Eye (tissue), 1 donor: ENCODE measurements around the gene EGFR.
"Not testable (repeated sequence)": the region's sequence is repeated elsewhere in the genome, so short reads cannot be mapped to it uniquely, and the experiment has no call there.

Source experiments
- DNase-seq: peaks from one replicate; pipeline ENCODE4 v3.0.0-alpha.2; 2015

Gene EGFR

DNA sequence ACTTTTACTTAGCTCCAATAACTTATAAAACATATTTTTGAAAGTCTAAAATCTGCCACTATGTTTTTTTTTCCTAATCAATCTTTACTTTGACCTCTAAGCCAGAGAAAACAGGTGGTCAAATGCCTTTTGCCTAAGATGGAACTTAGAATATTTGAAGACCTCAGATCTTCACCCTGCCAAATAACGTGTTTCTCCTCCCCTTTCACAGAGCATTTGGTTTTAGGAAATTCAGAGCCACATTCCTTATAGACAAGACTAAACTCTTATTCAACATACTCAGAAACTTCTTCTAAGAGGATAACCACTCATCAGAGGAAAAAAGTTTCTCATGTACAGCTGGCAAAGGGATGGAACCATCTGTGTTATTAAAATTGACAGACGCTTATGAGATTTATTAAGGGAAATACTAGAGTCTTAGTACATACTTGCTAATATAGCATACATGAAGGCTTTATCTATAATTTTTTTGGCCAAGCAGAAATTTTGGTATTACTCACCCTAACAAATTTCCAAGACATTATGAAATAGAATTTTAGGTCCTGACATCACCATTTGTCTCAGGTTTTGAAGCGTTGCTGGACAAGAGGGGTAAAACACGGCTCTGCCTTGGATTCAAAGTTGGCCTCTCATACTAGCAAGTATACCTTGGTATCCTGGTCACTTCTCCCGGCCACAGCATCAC is 2.6 kb upstream of the EGFR start:
- DNase-seq = no peak

DNA sequence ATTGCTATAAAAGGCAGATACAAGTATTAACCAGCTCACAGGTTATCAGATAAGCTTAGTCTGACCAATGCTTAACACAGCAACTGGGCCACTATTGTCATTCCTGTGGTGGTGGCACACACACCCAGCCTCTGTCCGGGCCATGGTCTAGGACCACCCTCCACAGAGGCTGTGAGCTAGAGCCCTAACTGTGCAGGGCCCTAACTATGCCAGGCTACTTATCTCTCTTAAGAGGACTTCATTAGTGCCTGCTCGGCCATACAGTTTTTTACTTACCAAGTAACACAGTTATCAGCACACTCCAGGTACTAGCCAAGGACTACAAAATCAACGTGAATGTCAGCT is 2.1 kb upstream of the EGFR start:
- no peak for DNase-seq

DNA sequence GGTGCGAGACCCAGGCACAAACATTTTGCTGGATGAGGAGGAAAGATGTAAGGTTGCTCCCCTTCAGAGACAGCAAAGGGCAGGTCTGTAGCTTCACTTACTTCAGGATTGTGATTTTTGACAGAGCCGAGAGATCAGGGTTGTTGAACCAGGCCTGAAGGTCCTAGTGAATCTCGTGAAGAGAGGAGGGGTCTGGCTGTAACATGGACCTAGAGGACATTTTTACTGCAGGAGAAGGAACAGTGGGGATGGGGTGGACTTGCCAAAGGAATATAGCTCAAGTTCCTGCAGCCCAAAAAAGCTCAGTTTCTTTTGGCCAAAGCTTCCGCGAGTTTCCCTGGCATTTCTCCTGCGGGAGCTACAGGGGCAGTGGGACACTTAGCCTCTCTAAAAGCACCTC is 976 bp upstream of the EGFR start:
- no peak for DNase-seq

DNA sequence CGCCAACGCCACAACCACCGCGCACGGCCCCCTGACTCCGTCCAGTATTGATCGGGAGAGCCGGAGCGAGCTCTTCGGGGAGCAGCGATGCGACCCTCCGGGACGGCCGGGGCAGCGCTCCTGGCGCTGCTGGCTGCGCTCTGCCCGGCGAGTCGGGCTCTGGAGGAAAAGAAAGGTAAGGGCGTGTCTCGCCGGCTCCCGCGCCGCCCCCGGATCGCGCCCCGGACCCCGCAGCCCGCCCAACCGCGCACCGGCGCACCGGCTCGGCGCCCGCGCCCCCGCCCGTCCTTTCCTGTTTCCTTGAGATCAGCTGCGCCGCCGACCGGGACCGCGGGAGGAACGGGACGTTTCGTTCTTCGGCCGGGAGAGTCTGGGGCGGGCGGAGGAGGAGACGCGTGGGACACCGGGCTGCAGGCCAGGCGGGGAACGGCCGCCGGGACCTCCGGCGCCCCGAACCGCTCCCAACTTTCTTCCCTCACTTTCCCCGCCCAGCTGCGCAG is 424 bp downstream of the EGFR start:
- DNase-seq = peak; percentile 75

DNA sequence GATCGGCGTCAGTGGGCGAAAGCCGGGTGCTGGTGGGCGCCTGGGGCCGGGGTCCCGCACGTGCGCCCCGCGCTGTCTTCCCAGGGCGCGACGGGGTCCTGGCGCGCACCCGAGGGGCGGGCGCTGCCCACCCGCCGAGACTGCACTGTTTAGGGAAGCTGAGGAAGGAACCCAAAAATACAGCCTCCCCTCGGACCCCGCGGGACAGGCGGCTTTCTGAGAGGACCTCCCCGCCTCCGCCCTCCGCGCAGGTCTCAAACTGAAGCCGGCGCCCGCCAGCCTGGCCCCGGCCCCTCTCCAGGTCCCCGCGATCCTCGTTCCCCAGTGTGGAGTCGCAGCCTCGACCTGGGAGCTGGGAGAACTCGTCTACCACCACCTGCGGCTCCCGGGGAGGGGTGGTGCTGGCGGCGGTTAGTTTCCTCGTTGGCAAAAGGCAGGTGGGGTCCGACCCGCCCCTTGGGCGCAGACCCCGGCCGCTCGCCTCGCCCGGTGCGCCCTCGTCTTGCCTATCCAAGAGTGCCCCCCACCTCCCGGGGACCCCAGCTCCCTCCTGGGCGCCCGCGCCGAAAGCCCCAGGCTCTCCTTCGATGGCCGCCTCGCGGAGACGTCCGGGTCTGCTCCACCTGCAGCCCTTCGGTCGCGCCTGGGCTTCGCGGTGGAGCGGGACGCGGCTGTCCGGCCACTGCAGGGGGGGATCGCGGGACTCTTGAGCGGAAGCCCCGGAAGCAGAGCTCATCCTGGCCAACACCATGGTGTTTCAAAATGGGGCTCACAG is 1.1 kb downstream of the EGFR start:
- DNase-seq = peak; percentile 65

DNA sequence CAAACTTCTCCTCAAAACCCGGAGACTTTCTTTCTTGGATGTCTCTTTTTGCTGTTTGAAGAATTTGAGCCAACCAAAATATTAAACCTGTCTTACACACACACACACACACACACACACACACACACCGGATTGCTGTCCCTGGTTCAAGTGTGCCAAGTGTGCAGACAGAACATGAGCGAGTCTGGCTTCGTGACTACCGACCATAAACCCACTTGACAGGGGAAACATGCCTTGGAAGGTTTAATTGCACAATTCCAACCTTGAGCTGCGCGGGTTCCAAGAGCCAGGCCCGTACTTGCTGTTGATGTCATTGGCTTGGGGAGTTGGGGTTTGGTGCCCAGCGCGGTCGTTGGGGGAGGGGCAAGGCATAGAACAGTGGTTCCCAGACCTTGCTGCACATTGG is 1.7 kb downstream of the EGFR start:
- DNase-seq = no peak

DNA sequence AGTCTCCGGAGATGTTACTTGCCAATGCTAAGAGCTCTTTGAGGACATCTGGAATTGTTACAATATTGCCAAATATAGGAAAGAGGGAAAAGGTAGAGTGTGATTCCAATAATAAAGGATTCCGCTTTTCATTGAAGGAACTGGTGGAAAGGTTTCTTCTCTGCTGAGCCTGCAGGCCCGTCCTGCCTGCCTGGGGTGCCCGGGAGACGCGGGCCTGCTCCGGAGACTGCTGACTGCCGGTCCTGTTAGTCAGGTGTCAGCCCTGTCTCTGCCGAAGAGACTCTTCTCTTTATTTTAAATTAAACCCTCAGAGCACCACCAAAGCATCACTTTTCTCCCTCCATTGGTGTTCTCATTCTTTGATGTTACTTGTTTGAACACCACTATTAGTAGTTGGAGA is 2.2 kb downstream of the EGFR start:
- peak; percentile 19 for DNase-seq

DNA sequence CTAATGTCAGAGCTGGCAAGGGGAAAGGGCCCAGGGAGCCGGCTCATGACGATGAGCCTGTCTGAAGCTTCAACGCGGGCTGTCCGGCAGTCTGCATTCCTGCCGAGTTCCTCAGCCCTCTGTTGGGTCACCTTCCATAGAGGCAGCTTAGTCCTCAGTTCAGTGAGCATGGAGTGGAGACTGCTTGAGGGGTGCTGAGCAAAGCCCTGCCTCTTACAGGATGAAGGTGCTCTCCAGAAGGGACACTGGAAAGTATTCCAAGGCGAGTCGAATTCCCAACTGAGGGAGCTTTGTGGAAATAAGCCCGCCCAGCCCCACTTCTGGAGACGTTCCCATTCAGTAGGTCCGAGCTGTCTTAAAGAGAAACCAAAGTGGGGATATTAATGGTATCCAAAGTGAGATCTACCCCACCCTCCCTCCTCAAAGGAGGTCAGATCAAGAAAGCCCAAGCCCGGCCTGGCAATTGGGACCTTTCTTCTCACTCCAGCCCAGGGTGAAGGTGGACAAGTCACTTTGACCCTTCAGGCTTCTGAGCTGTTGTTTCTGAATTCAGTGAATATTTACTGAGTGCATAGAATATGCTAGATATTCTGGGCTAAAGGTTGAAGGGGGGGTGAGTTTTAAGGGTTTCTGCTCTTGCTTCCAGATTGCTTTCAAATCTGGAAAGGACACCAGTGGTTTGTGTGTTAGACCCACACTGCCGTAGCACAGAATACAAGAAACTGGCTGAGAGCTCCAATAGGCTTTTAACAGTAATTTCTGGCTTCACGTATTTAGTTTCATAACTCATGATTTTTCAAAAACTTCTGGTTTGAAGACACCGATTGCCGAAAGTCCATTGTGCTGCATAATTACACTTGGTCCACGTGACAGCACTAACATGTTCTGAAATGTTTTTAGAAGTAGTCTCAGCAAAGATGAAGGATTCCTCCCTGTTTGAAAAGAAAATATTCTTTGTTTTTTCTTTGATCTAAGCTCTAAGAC is 3.5 kb downstream of the EGFR start:
- no peak for DNase-seq

DNA sequence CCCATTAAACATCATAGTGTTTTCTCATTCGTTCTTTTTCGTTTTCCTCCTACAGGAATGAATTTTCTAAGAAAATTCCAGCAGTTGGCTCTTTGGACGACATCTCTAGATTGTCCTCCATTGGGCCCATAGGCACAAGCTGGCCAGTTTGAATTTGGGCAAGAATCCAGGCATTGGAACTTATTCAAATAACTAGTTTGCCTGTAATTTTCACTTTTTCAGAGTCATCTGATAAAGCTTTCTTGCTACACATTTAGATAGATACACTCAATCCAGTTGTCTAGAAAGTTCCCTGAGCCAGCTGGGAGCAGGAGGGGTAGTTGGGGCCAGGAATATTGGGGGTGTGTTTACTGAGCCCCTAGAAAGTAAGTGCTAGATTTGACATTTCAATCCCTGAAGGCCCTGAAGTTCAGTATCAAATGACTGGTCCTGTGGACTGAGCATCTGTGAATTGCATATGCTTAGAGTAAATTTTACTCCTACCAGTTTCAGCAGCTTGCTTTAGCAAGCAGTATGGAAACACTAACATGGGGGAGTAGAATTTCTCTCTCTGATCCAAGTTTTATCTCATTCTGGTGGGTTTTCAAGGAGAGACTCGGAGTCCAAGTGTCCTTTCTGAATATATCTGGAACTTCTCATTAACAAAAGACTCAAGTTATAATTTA is 5.2 kb downstream of the EGFR start:
- DNase-seq = no peak

DNA sequence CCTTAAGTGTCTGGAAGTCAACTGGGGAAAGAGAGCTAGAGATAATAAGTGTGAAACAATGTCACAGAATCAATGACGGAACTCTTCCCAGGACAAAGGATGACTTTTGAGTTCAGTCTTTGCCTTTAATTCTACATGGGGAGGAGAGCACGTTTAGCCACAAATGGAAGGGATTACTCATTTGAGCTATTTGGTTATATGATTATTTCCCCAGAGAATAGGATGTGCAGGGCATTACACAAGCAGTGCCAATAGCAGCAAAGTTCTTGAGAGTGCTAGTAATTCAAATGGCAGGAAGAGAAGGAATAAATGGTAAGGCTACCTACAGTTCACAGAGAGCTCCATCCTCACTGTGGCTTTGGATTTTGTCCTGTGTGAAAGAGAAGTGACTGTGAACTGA is 6.0 kb downstream of the EGFR start:
- no peak for DNase-seq

DNA sequence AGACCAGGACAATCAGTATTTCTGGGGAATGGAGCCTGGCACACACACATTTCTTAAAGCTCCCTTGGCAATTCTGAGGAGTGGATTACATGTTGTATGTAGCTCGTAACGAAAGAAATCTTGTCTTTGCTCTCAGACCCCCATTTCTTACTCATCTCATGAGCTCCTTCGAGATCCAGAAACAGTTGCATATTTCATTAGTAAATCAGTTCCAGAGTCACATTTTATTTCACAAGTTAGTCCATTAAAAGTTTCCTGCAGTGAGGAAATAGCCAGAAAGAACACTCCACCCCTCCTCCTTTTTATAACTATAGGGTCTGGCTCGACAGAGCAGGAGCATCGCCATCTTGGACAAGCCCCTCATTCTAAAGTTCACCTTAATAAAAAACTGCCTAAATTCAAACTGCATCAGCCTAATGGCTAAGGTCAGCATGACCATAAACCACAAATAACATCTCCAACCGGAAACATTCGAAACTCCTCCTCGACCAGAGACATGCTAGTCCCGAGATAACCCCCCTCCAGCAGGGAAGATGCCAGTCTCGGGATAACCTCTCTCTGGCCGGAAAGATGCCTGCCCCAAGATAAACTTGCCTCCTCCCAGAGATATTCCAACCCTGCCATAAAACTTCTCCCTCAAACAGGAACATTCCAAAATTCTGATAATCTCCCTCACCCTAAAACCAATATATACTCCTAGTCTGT is 7.4 kb downstream of the EGFR start:
- DNase-seq = no peak

DNA sequence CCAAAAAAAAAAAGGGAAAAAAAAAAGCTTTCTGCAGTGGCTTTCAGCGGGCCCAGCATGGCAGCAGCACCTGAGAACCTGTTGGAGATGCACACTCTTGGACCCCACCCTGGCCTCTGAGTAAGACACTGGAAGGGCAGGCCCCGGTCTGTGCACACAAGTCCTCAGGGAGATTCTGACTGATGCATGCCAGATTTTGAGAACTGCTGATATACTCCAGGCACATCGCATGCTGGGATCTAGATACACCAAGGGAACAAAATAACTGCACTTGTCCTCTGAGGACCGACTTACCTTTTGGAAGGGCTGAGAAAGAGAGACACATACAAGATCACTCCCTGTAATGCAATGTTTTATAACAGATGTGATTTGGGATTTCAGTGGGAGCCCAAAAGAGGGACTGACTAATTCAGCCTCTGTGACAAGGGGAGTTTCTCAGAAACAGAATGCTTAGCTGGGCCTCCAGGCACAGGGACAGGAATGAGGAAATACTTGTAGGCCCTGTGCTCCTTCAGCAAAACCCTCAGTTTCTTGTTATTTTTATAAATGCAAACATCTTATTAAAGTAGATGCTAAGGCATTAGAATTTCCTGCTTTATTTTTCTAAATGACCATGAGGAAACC is 8.2 kb downstream of the EGFR start:
- peak; percentile 30 for DNase-seq

DNA sequence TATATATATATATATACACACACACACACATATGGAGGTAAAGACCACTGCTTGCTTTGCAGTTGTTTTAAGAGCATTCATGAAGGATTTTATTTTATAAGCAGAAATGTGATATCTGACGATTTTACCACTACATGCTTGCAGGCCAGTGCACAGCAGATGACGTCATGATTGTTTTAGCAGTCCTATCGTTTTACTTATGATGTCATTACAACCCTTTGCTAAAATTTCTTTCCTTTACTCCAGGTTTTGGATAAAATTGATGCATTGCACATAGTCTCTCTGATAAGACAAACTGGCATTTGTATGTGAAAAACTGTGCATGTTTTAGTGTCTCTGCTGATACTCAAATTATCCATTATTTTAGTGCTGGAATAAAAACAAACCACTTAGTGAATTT is 9.2 kb downstream of the EGFR start:
- DNase-seq = no peak

DNA sequence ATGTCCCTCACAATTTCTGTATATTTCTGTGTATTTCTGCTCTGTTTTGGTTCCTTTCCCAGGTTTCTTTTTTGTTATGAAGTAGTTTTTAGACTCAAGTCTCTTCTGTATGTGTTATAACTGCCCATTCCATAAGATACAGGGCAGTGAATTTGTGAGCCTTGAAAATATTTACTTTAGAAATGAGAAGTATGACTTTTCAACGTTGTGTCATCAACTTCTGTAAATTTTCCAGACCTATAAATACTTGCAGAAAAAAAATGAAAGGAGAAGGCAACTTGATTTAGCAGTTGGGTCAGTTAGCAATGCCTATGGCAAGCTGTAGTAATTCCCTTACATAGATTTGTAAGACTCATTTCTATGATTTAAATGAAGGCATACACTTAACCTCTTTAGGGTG is 11.5 kb downstream of the EGFR start:
- no peak for DNase-seq

DNA sequence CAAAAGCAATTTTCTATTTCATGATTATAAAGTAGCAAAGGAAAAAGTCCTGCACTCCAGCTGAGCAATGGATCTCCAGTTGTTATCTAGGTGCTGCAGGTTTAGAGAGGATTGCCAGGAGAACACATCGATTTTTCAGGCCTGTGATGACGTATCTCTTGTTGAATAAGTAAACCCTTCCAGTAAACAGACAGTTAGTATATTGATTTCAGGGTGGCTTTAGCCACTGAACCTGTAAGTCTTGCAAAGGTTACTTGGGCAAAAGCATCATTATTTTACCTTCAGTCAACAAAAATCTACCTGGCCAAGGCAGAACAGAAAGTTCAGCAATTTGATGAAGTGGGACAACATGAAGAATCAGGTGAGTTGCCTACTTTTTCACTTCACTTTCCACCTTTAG is 12.3 kb downstream of the EGFR start:
- no peak for DNase-seq

DNA sequence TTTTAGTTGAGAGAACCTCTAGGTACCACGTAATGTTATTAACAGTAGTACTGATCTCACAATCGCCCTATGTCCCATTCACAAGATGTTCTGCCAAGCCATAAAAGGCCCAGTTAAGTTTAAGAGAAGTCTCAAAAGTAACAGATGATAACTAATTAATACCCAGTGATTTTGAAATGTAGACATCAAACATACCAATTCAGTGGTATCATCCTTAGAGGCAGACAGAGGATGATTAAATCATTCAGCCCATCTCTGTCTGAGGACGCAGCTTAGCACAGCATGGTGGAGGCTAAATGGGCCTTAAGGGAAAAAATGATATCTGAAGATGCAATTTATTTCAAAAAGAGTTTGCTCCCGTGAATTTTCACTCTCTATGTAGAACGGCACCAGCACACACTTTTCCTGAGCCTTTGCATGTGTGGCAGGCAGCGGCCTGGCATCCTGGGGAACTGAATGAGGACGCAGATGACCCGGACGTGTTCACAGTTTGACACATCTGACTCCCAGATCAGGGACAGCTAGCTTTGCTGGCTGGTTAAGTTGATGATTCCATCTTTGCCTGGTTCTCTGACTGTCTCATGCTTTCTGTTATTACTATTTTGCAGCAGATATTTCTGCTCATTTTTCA is 13.4 kb downstream of the EGFR start:
- DNase-seq = no peak

DNA sequence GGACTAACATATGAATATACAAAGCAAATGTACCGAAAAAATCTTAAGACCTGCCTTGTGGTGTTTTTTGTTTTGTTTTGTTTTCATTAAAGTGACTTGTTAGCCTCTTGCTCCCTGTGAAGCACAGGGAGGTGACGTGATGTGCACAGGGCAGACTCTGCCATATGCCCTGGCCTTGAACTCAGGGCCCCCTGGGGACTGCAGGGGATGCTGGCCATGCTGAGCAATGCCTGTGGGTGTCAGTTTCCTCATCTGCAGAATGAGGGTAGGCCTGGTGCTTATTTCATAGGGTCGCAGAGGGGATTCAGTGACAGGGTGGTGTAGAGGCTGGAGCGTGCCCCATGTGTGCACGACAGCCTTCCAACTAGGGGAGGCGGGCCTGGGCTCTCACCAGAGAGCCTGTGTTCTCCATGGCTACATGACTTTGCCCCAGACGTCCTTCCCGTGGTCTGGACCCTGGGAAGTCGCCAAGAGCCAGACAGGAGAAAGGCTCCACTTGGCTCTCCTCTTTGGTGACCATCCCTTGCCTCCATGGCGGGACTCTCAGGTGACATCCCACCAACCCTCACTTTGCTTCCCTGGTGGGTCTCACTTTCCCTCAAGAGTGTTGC is 14.5 kb downstream of the EGFR start:
- no peak for DNase-seq

DNA sequence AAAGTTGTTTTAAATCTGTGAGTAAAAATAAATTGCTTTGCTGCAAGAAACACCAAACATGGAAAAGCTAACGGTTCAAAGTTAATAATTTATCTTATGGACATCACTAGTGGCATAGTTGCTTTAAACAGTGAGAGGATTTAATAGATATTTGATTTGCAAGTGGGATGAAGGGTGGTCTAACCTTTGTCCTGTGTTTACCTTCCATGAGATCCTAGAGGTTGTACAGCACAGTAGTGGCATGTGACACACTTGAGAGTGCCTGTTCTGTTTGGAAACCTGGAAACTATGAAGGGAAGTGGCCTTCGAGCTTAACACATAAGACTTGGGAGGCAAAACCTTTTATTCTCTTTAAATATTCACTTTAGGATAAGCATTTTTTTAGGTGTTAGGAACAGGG is 16.0 kb downstream of the EGFR start:
- no peak for DNase-seq

DNA sequence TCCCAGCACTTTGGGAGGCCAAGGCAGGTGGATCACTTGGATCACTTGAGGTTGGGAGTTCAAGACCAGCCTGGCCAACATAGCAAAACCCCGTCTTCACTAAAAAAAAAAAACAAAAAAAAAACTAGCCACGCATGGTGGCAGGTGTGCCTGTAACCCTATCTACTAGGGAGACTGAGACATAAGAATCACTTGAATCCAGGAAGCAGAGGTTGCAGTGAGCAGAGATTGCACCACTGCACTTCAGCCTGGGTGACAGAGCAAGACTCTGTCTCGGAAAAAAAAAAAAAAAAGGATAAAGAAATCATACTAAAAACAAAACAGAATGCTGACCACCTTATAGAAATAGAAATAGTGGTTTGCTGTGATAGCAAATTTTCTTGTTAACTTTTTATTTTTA is 16.6 kb downstream of the EGFR start:
- not testable (repeated sequence) for DNase-seq

DNA sequence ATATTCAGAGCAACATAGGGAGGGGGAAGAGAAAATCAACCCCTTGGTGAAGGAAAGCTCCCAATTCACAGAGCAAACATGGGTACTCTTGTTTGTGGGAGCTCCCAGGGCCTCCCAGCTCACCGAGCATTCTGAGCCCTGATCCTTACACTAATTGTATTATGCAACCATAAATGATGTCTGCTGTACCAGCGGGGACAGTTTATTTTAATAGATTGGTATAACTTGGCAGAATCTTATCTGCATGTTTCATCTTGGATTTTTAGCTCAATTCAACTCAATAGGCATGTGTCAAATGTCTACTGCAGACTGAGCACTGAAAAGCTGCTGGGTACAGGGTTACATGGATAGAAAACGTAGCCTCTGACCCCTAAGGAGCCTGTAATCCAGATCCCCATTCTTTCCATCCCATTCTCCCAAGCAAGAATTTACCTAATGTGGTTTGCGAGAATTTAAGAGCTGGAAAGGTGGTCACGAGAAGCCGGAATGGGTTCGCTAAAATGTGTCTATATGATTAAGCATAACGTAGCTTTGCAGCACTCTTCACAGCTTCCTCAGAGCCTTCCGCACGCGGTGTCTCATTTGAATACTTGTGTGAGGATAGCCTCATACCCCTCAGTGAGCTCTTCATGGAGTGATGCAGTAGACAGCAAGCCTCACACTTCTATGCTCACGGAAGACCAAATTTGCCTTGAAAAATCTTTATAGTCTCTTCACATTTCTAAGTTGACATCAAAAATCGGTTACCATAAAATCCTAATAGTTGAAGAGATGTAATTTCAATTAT is 18.3 kb downstream of the EGFR start:
- DNase-seq = peak; percentile 21
